HEK293T (cell line): Measurements from ENCODE around the gene SH3GLB2.

Experiments
- ELF4 ChIP-seq: fragments of 450-650 bp; IDR thresholded peaks from 2 replicates; pipeline ENCODE4 v1.6.1; 2017; ENCODE audit warnings: antibody characterized with exemption
- L3MBTL2 ChIP-seq: fragments of 450-650 bp; conservative IDR thresholded peaks from 2 replicates; pipeline ENCODE4 v1.6.1; 2016; ENCODE audit warnings: mild to moderate bottlenecking
- SUZ12 ChIP-seq: fragments of 450-650 bp; IDR thresholded peaks from 2 replicates; pipeline ENCODE4 v1.6.1; 2016; ENCODE audit warnings: mild to moderate bottlenecking
- ZNF384 ChIP-seq: fragments of 450-650 bp; IDR thresholded peaks from 2 replicates; pipeline ENCODE4 v1.6.1; 2016

- TF ChIP-seq ELF4 (no peak), ZNF384 (no peak), L3MBTL2 (no peak), SUZ12 (no peak)
Observed at GRCh38 chr9:128998462-128998861, 29.7 kb downstream of the SH3GLB2 start.
